Hepatocyte (in vitro differentiated cells): ENCODE measurements around the gene CDC14B.

Source experiments
- EZH2phosphoT487 ChIP-seq: fragments of 200-600 bp; sonication (generic); IDR thresholded peaks from one replicate; pipeline ENCODE4 v1.6.1; 2018; ENCODE audit warnings: antibody characterized with exemption, mild to moderate bottlenecking, low read depth, moderate library complexity; ENCODE audit not compliant: unreplicated experiment, severe bottlenecking
- TF ChIP-seq, protein P1 (sequence below): fragments of 200-600 bp; sonication (generic); IDR thresholded peaks from 2 replicates; pipeline ENCODE4 v1.5.1; 2016; ENCODE audit warnings: antibody characterized with exemption, mild to moderate bottlenecking; ENCODE audit not compliant: poor library complexity

DNA sequence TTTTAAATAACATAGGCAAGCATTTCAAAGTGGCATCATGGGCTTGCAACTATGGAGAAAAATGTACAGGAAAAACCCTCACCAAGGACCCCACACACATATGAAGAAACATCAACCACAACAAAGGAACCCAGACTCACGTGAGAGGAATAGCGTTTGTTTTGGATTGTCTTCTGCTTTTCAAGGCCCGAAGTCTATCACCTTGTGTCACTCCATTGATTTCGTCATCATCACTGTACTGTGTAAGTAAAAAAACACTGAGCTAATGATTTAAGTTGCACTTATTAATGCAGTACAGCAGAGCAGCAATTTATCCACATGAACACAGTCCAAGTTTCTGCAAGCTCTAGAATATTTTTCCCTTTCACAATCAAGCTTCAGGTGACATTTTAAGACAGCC lies 97.3 kb downstream of the CDC14B start:
- TF ChIP-seq, protein P1, sequence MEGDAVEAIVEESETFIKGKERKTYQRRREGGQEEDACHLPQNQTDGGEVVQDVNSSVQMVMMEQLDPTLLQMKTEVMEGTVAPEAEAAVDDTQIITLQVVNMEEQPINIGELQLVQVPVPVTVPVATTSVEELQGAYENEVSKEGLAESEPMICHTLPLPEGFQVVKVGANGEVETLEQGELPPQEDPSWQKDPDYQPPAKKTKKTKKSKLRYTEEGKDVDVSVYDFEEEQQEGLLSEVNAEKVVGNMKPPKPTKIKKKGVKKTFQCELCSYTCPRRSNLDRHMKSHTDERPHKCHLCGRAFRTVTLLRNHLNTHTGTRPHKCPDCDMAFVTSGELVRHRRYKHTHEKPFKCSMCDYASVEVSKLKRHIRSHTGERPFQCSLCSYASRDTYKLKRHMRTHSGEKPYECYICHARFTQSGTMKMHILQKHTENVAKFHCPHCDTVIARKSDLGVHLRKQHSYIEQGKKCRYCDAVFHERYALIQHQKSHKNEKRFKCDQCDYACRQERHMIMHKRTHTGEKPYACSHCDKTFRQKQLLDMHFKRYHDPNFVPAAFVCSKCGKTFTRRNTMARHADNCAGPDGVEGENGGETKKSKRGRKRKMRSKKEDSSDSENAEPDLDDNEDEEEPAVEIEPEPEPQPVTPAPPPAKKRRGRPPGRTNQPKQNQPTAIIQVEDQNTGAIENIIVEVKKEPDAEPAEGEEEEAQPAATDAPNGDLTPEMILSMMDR = no peak
- no peak for TF ChIP-seq EZH2phosphoT487
